HEK293 (cell line): ENCODE results near the gene RAI14.

Experiments used
- CTCF ChIA-PET: fragments of 350-600 bp; formaldehyde crosslinking; extraction: SDS; loops from one replicate; lab custom pipeline; 2021; ENCODE audit warnings: antibody characterized with exemption; lab: Yijun Ruan, JAX
- POLR2A ChIA-PET: fragments of 300-600 bp; formaldehyde crosslinking; extraction: SDS; loops from one replicate; lab custom pipeline; 2020; ENCODE audit warnings: antibody characterized with exemption, inconsistent platforms; lab: Yijun Ruan, JAX
- H3K27ac ChIP-seq: fragments of 200-500 bp; sonication (Bioruptor generic); 2 replicates; pipeline ENCODE4 v1.5.1; 2014; ENCODE audit warnings: low read depth, low read length, control low read depth, inconsistent platforms; ENCODE audit errors: extremely low read depth
- H3K36me3 ChIP-seq, 2 experiments: fragments of 200-500 bp in 1 of 2; sonication (Bioruptor generic) in 1 of 2; 1 replicate in 1 of 2; 2 replicates in 1 of 2; pipeline ENCODE4 v1.5.1; 2014 to 2017; ENCODE audit warnings: inconsistent platforms in 2 of 2, low read length in 2 of 2; ENCODE audit not compliant: control insufficient read depth in 2 of 2, insufficient read depth in 1 of 2
- H3K4me1 ChIP-seq: fragments of 200-500 bp; sonication (Bioruptor generic); 2 replicates; pipeline ENCODE4 v1.5.1; 2014; ENCODE audit warnings: mild to moderate bottlenecking, low read length, inconsistent platforms; ENCODE audit not compliant: control insufficient read depth, insufficient read depth
- H3K4me3 ChIP-seq: 2 replicates; pipeline ENCODE4 v1.5.1; 2011; ENCODE audit warnings: low read depth, mild to moderate bottlenecking, control low read depth, low read length, moderate library complexity
- H3K9me3 ChIP-seq: fragments of 200-500 bp; sonication (Bioruptor generic); 2 replicates; pipeline ENCODE4 v1.5.1; 2014; ENCODE audit warnings: low read depth, low read length, inconsistent platforms; ENCODE audit not compliant: control insufficient read depth, insufficient read depth
- HOXC10 ChIP-seq: sonication (generic); formaldehyde crosslinking; IDR thresholded peaks from 2 replicates; pipeline ENCODE4 v1.8.1; 2023; ENCODE audit warnings: mild to moderate bottlenecking, missing genetic modification reagents
- MYNN ChIP-seq: fragments of 450-650 bp; formaldehyde crosslinking; IDR thresholded peaks from 2 replicates; pipeline ENCODE4 v1.5.1; 2016; ENCODE audit warnings: missing biosample characterization, missing genetic modification characterization, borderline replicate concordance
- REPIN1 ChIP-seq: fragments of 450-650 bp; formaldehyde crosslinking; IDR thresholded peaks from 2 replicates; pipeline ENCODE4 v1.5.1; 2017; ENCODE audit warnings: missing biosample characterization, missing genetic modification characterization, low read depth
- ZBTB8A ChIP-seq: fragments of 450-650 bp; formaldehyde crosslinking; IDR thresholded peaks from 2 replicates; pipeline ENCODE4 v1.5.1; 2016; ENCODE audit warnings: missing biosample characterization, missing genetic modification characterization
- ZNF146 ChIP-seq: fragments of 450-650 bp; formaldehyde crosslinking; IDR thresholded peaks from 2 replicates; pipeline ENCODE4 v1.5.1; 2016; ENCODE audit warnings: missing biosample characterization, missing genetic modification characterization
- ZNF16 ChIP-seq: fragments of 450-650 bp; formaldehyde crosslinking; IDR thresholded peaks from 2 replicates; pipeline ENCODE4 v1.5.1; 2016; ENCODE audit warnings: low read depth, missing biosample characterization, missing genetic modification characterization
- ZNF202 ChIP-seq: fragments of 450-650 bp; formaldehyde crosslinking; IDR thresholded peaks from 2 replicates; pipeline ENCODE4 v1.5.1; 2016; ENCODE audit warnings: missing biosample characterization, missing genetic modification characterization, borderline replicate concordance
- ZNF311 ChIP-seq: fragments of 450-650 bp; formaldehyde crosslinking; IDR thresholded peaks from 2 replicates; pipeline ENCODE4 v1.5.1; 2017; ENCODE audit warnings: missing biosample characterization, missing genetic modification characterization, borderline replicate concordance
- ZNF521 ChIP-seq: fragments of 450-650 bp; formaldehyde crosslinking; IDR thresholded peaks from 2 replicates; pipeline ENCODE4 v1.5.1; 2017; ENCODE audit warnings: missing biosample characterization, mild to moderate bottlenecking, missing genetic modification characterization
- ZNF549 ChIP-seq: fragments of 450-650 bp; IDR thresholded peaks from 2 replicates; pipeline ENCODE4 v1.5.1; 2018; ENCODE audit warnings: missing biosample characterization, missing genetic modification characterization, mild to moderate bottlenecking, inconsistent platforms, moderate library complexity
- ZNF585B ChIP-seq: fragments of 450-650 bp; formaldehyde crosslinking; IDR thresholded peaks from 2 replicates; pipeline ENCODE4 v1.5.1; 2016; ENCODE audit warnings: missing biosample characterization, missing genetic modification characterization
- ZNF596 ChIP-seq: fragments of 450-650 bp; IDR thresholded peaks from 2 replicates; pipeline ENCODE4 v1.5.0; 2018; ENCODE audit warnings: missing biosample characterization, mild to moderate bottlenecking, missing genetic modification characterization, moderate library complexity
- ZNF664 ChIP-seq: fragments of 450-650 bp; formaldehyde crosslinking; IDR thresholded peaks from 2 replicates; pipeline ENCODE4 v1.5.1; 2016; ENCODE audit warnings: missing biosample characterization, missing genetic modification characterization
- ZNF707 ChIP-seq: fragments of 450-650 bp; formaldehyde crosslinking; IDR thresholded peaks from 2 replicates; pipeline ENCODE4 v1.5.1; 2016; ENCODE audit warnings: missing biosample characterization, missing genetic modification characterization
- TF ChIP-seq, protein P1 (sequence below): fragments of 450-650 bp; IDR thresholded peaks from 2 replicates; pipeline ENCODE4 v1.5.1; 2018; ENCODE audit warnings: missing biosample characterization, missing genetic modification characterization
- TF ChIP-seq, protein P2 (sequence below): fragments of 450-650 bp; formaldehyde crosslinking; IDR thresholded peaks from 2 replicates; pipeline ENCODE4 v1.5.1; 2016; ENCODE audit warnings: missing biosample characterization, missing genetic modification characterization
- TF ChIP-seq, protein P3 (sequence below): fragments of 450-650 bp; formaldehyde crosslinking; IDR thresholded peaks from 2 replicates; pipeline ENCODE4 v1.5.1; 2016; ENCODE audit warnings: missing biosample characterization, missing genetic modification characterization

Gene RAI14

DNA sequence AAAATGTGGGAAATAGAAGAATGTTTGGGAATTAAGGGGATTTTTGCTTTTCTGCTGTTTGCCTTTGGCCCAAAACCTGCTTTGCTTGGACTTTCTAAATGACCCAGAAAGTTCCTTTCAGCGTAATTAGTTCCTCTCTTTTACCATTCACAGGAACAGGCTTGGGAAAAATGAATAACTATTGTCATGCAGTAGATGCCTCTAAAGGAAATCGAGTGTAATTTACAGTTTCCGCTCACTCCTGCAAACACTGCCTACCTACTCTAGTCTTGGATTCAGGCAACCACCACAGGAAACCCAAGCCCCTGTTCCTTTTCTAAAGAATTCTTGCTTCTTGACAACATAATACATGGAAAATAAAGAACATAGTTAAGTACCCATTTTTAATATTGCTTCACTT lies 207.8 kb downstream of the RAI14 start:
- CTCF ChIA-PET, result interaction anchor here (0.7 to 2.4 kb wide), 2 partner anchors 34 to 54 kb away, joined by 3 to 5 read pairs; no protein-coding TSS in a partner anchor
- H3K27ac ChIP-seq, result no peak overlapping the region

DNA sequence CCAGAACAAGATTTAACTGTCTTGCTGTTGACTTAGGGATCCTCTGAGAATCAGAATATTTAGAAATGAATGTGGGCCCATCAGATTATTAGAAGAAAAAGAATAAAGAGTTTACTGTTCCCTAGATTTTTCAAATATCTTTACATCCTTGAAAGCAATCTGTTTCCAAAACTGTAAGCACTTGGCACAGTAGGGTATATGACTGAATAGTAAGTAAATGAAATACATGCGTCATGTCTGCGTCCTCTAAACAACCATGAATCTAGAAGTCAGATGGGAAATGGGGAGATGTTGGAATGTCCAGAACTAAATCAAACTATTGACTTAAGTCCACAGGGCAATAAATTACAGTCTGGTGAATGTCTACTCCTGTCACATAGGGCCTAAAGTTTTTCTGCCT lies 209.0 kb downstream of the RAI14 start:
- Histone ChIP-seq H3K4me1 (peaks cover 7% of the 10 kb centered on the region; the same call in 1 of the 2 replicates), H3K9me3 (no peaks in the 10 kb centered on the region), H3K36me3 (no peaks in the 10 kb centered on the region), H3K27ac (no peak overlapping the region), H3K4me3 (no peak overlapping the region)
- POLR2A ChIA-PET, result no interaction called here
- CTCF ChIA-PET, result no interaction called here
- no peak for TF ChIP-seq ZNF549
- TF ChIP-seq ZNF146 (tag by site-specific recombination), result no peak
- TF ChIP-seq MYNN (tag by site-specific recombination), result no peak
- TF ChIP-seq, protein P1, sequence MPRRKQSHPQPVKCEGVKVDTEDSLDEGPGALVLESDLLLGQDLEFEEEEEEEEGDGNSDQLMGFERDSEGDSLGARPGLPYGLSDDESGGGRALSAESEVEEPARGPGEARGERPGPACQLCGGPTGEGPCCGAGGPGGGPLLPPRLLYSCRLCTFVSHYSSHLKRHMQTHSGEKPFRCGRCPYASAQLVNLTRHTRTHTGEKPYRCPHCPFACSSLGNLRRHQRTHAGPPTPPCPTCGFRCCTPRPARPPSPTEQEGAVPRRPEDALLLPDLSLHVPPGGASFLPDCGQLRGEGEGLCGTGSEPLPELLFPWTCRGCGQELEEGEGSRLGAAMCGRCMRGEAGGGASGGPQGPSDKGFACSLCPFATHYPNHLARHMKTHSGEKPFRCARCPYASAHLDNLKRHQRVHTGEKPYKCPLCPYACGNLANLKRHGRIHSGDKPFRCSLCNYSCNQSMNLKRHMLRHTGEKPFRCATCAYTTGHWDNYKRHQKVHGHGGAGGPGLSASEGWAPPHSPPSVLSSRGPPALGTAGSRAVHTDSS (tag by site-specific recombination), result no peak
- TF ChIP-seq ZNF585B (tag by site-specific recombination), result no peak
- no peak for TF ChIP-seq ZNF311
- TF ChIP-seq ZNF596 (tag by site-specific recombination), result no peak
- no peak for TF ChIP-seq ZNF16 (tag by site-specific recombination)
- TF ChIP-seq ZNF521 (tag by site-specific recombination), result no peak
- TF ChIP-seq, protein P2, sequence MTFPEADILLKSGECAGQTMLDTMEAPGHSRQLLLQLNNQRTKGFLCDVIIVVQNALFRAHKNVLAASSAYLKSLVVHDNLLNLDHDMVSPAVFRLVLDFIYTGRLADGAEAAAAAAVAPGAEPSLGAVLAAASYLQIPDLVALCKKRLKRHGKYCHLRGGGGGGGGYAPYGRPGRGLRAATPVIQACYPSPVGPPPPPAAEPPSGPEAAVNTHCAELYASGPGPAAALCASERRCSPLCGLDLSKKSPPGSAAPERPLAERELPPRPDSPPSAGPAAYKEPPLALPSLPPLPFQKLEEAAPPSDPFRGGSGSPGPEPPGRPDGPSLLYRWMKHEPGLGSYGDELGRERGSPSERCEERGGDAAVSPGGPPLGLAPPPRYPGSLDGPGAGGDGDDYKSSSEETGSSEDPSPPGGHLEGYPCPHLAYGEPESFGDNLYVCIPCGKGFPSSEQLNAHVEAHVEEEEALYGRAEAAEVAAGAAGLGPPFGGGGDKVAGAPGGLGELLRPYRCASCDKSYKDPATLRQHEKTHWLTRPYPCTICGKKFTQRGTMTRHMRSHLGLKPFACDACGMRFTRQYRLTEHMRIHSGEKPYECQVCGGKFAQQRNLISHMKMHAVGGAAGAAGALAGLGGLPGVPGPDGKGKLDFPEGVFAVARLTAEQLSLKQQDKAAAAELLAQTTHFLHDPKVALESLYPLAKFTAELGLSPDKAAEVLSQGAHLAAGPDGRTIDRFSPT (tag by site-specific recombination), result no peak
- TF ChIP-seq HOXC10 (CRISPR knock-in tag), result no peak
- no peak for TF ChIP-seq ZNF707
- TF ChIP-seq, all 188 proteins: peak for 0

More for the DNA sequence above, 207.8 kb downstream of the RAI14 start:
- Histone ChIP-seq H3K9me3 (no peaks in the 10 kb centered on the region), H3K36me3 (no peaks in the 10 kb centered on the region), H3K4me1 (peaks cover 7% of the 10 kb centered on the region; the same call in 1 of the 2 replicates), H3K4me3 (no peak overlapping the region)
- POLR2A ChIA-PET, result no interaction called here
- TF ChIP-seq ZNF664 (no peak), ZNF202 (tag by site-specific recombination) (no peak), REPIN1 (tag by site-specific recombination) (no peak), ZBTB8A (tag by site-specific recombination) (no peak)
- TF ChIP-seq, protein P3, sequence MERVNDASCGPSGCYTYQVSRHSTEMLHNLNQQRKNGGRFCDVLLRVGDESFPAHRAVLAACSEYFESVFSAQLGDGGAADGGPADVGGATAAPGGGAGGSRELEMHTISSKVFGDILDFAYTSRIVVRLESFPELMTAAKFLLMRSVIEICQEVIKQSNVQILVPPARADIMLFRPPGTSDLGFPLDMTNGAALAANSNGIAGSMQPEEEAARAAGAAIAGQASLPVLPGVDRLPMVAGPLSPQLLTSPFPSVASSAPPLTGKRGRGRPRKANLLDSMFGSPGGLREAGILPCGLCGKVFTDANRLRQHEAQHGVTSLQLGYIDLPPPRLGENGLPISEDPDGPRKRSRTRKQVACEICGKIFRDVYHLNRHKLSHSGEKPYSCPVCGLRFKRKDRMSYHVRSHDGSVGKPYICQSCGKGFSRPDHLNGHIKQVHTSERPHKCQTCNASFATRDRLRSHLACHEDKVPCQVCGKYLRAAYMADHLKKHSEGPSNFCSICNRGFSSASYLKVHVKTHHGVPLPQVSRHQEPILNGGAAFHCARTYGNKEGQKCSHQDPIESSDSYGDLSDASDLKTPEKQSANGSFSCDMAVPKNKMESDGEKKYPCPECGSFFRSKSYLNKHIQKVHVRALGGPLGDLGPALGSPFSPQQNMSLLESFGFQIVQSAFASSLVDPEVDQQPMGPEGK (tag by site-specific recombination), result no peak
